Central memory CD4-positive, alpha-beta T cell (primary cell): ENCODE data around the gene TMIGD2.
"Not testable (repeated sequence)": the region's sequence is repeated elsewhere in the genome, so short reads cannot be mapped to it uniquely, and the experiment has no call there.

Experiments used
- DNase-seq: peaks from one replicate; pipeline ENCODE4 v3.0.0; 2022

TMIGD2 gene

DNA sequence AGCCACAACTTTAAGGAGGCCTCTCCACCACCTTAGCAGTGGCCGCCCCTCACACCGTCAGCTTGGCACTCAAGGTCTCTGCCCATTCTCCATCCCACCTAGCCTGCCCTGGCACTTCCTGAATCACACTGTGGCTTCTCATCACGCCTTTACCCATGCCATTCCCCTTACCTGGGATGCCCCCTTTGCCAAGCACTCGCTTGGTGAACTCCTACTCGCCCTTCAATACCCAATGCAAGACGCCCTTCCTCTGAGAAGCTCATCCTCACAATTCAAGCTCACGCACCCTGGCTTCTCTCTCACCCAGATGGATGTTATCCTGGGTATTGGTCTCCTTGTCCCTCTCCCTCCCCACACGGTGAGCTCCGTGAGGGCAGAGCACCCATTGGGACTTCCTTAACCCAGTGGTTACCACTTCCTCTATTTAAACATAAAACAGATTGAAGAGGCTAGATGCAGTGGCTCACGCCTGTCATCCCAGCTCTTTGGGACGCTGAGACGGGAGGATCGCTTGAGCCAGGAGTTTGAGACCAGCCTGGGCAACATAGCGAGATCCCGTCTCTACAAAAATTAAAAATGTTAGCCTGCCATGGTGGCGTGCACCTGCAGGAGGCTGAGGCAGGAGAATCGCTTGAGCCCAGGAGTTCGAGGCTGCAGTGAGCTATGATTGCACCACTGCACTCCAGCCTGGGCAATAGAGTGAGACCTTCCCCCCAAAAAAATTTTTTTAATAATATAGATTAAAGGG, 35.8 kb downstream of the TMIGD2 start:
- no peak for DNase-seq

DNA sequence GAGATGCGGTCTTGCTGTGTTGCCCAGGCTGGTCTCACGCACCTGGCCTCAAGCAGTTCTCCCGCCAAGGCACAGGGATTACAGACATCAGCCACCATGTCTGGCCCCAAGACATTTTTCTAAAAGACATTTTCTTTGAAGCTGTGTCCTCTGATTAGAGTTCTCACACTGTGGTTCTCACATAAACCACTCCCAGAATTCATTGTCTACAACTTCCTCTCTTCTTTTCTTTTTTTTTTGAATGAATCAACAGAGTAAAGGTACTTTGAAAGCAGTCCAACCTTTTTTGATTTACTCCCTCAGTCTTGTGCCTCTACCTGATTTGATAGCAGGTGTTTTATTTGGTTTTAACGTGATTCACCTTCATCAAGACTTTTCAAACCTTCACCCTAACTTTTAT, 37.4 kb downstream of the TMIGD2 start:
- peak; percentile 16 for DNase-seq

DNA sequence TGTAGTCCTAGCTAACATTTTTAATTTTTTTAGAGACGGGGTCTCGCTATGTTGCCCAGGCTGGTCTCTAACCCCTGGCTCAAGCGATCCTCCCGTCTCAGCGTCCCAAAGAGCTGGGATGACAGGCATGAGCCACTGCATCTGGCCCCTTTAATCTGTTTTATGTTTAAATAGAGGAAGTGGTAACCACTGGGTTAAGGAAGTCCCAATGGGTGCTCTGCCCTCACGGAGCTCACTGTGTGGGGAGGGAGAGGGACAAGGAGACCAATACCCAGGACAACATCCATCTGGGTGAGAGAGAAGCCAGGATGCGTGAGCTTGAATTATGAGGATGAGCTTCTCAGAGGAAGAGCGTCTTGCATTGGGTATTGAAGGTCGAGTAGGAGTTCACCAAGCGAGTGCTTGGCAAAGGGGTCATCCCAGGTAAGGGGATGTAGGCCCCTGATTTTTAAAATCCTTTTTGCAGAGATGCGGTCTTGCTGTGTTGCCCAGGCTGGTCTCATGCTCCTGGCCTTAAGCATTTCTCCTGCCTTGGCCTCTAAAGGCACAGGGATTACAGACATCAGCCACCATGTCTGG, 41.5 kb downstream of the TMIGD2 start:
- no peak for DNase-seq

DNA sequence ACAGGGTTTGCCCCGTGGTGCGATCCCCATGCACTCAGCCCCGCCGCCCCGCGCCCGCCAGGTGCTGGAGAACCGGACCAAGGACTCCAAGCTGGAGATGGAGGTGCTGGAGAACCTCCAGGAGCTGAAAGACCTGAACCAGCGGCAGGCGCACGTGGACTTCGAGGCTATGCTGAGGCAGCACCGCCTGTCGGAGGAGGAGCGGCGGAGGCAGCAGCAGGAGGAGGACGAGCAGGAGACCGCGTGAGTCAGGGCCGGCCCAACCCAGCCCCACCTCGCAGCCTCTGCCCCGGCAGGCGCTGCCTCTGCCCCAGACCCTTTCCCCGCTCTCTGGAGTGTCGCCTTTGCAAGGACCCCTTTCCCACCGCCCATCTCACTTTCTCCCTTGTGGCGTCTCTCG, 44.0 kb downstream of the TMIGD2 start:
- no peak for DNase-seq

DNA sequence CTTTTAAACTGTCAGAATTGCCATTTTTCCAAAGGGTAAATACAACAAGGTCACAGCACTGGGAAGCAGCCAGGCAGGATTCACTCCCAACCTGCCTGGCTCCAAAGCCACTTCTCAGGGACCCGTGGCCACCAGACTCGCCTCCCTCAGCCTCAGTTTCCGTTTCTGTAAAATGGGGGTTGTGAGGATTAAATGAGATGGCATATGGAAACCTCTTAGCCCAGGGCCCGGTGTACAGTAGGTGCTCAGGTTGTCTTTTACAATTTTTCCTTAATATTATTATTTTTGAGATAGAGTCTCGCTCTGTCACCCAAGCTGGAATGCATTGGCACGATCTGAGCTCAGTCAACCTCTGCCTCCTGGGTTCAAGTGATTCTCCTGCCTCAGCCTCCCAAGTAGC, 45.2 kb downstream of the TMIGD2 start:
- no peak for DNase-seq

DNA sequence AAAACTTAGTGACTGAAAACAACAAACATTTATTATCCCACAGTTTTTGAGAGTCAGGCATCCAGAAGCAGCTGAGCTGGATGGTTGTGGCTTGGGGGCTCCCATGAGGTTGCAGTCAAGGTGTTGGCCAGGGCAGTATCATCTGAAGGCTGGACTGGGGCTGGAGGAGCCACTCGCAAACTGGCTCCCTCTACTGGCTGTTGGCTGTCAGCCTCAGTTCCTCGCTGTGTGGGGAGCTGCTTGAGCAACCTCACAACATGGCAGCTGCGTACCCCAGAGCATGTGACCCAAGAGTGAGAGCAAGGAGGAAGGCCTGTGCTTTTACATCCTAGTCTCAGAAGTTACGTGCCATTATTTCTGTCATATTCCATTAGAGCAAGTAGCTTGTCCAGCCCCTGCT, 45.6 kb downstream of the TMIGD2 start:
- DNase-seq: no peak

DNA sequence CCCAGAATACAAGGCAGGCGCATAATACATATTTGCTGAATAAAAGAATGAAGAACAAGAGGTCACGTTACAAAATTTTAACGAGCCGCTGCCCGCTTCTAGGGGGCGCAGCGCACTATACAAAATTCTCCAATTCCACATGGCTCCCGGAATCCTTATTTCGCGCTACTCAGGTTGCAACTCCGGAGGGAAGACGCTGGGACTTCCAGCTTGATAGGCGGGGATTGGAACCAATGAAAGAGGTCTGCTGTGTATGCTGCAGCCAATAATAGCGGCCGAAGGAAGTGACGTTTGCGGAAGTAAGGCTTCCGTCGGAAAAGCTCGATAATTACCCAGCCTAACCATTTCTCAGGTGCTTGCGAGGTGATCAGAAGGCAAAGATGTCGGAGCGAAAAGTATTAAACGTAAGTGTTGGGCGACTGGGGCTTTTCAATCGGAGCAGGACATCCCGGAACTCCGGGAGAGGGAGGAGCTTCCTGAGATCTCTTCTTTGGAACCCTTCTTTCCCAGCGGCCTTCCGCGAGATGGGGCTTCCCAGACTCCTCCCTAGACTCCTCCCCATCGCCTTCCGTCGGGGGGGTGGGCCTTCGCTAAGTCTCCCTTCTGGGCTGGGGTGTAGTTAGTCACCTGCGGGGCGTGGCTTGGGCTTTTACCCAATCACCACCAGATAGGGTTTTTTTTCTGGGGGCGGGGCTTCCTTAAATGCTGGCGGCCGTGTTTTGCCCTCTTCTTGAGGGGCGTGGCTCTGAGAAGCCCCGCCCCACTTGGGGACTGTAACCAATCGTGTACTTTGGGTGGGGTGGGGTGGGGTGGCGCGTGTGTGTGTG, 55.2 kb downstream of the TMIGD2 start, which contains the start of gene YJU2:
TSS of gene YJU2 (plus strand) at position 314 of the 827 bp plus-strand sequence. CDS start at position 381, 67 bp downstream.
- DNase-seq: peak; percentile 99

DNA sequence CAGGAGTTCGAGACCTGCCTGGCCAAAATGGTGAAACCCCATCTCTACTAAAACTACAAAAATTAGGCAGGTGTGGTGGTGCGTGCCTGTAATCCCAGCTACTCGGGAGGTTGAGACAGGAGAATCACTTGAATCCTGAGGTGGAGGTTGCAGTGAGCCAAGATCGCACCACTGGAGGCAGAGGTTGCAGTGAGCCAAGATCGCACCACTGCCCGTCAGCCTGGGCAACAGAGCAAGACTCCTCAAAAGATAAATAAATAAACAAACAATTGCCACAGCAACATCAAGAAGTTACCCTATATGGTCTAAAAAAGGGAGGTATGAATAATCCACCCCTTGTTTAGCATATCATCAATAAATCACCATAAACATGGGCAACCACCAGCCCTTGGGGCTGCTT, 56.3 kb downstream of the TMIGD2 start:
- not testable (repeated sequence) for DNase-seq
